ENCODE measurements around the gene FHIT. TPM values are rescaled to one million over a fixed set of nuclear protein-coding genes. Genes with fewer than 3 reads are reported as not detected.
"Not testable (repeated sequence)": the region's sequence is repeated elsewhere in the genome, so short reads cannot be mapped to it uniquely, and the experiment has no call there.

The FHIT gene
- polyA plus RNA-seq, 1 donor: 5.5 TPM

DNA sequence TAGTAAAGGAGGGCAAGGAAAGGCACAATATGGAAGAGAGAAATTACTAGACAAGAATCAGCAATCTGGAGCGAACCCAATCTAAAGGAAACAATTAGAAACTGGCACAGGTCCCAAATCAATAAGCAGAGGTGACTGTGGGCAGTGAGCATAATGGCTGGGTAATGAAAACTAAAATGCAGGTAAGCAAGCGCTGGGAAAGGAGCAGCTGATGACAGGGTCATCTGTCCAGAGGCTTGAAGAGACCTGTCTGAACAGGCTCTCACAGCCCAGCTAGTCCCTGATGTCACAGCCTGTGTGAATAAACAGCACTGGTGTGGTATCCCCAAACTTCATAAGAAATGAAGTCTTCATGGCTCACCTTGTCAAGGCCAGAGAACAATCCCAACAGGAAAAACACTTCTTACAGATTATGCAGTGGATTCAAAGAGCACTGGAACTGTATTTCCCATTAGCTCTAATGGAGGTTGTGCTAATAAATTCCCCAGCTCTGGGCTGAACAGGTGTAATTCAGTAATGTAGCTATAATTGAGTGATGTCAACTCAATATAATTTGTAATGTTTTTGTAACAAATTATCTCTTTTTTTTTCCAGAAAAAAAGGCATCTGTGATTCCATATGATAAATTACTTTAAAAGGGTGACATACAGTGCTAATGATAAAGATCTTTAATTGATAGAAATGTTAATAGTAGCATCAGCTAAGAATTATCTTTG is 197.3 kb downstream of the FHIT start:
- no peak for DNase-seq

DNA sequence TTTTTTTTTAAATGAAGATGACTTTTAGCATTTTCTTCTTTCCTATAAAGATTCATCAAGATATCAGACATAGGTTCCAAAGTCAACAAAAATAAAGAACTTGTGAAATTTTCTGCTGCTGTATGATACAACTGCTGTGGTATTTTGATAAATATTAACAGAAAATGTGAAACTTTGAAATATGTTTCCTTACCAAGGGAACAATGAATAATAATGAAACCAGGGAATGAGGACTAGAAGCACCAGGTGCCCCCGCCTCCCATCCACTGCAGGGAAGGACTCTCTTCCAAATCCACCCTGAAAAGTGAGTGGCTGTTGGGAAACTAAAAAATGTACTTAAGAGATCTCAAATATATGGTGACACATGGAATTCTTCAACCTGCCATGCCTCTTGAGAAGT is 198.4 kb downstream of the FHIT start:
- DNase-seq: no peak

DNA sequence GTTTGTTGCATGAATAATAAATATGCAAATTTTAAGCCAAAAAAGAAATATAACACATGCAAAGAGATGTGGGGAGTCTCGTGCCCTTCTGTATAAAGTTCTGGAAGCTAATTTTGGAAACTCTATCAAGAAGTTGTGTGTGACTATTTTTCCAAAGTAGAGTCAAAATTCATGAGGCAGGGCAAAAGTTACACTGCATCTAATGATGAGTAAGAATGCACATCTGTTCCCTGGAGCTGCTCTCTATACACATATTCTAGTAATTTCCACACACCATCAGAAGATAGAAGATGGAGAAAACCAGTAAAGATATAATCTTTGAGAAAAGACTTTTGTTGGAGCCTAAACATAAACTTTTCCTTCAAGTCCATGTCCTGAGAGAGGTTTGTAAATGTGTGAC is 199.6 kb downstream of the FHIT start:
- DNase-seq: no peak

GRCh38 chr3:61045169-61045568 is 206.1 kb downstream of the FHIT start:
- not testable (repeated sequence) for DNase-seq

- no peak for DNase-seq
Measured at GRCh38 chr3:61043156-61043555, 208.1 kb downstream of the FHIT start.

DNA sequence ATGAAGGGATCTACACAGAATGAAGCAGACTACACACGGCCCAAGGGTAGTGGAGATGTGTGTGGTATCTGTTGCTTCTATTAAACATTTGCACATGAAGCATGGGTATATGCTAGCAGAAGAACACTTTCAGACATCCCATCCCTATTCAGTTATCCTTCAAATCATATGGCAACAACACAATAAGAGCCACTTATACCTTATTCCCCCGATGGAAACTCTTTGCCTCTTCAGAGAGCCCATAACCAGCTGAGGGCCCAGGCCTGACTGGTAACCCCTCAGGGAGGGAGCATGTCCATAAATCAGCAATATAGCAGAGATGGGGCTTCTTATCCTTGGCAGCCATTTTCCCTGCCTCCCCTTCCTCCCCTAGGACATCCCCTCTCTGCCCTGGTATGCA is 210.6 kb downstream of the FHIT start:
- no peak for DNase-seq

DNA sequence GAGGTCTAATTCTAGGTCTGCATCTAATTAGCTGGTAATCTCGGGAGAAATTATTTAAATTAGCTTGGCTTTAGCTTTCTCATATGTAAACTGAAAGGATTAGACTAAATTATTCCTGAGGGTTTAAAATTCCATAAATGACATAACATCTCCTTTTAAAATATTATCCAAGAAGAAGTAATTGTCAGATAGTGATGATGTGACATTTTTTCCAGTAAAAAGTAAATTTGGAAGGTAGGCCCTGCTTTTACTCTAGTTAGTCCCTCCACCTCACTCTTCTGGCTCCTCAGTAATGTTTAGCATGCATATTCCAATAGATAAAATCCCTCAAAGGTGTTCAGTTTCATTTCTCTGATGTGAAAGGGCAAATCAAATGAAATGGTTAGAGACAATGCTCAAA is 215.7 kb downstream of the FHIT start:
- DNase-seq: no peak

- DNase-seq: no peak
Measured at GRCh38 chr3:61032991-61033390, 218.3 kb downstream of the FHIT start.

DNA sequence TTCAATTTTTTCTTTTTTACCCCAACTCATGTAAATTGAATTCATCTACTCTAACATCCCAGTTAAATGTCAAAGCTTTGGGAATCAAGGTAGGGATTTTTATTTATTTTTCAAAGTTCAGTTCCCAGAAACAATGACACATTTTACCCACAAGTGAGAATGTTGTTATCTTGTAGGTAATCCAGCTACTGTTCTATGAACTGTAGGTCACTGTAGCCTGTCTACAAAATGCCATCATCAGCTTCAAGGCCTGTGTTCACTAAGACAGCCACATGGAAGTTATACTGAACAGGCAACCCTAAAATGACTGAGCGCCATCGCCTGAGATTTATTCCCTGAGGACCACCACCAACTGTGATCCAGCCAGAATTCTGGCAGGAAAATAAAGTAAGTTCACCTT is 219.7 kb downstream of the FHIT start:
- no peak for DNase-seq

- no peak for DNase-seq
Measured at GRCh38 chr3:61030469-61031035, 220.7 kb downstream of the FHIT start.

DNA sequence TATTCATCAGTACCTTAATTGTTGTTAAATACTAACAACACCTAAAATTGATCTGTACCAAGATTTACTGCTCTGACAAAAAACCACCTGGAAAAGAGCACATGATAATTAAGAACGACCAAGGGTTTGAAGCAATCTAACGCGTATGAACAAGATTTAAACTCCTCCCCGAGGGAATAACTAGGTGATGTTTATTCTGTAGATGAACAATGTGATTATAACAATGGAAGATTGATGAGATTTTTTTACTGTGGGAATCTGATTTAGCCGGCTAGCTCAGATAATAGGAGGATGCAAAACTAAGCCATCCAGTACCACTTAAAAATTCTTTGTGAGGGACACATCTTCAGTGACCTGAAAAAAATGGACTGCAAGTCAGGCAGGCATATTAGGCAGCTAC is 222.1 kb downstream of the FHIT start:
- no peak for DNase-seq

GRCh38 chr3:61018807-61019206 is 232.4 kb downstream of the FHIT start:
- no peak for DNase-seq

- DNase-seq: not testable (repeated sequence)
Measured at GRCh38 chr3:61017028-61017427, 234.2 kb downstream of the FHIT start.

DNA sequence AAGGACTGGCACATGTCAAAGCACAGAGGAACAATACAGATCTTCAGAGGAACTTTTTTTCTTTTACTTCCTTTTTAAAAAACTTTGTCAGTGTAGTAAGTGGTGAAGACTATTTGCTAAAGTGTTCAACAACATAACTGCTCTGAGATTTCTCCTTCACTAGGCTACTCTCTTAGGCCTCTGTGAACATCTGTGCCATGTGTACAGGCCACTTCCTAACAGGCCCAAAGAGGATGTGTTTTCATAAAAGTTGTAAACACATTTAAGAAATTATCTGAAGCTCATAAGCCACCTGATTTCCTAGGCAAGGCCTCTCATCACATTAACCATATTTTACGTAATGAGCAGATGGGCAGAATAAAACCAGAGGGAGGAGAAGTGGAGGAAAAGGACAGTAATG is 235.4 kb downstream of the FHIT start:
- DNase-seq: no peak

- DNase-seq: no peak
Measured at GRCh38 chr3:61015408-61015807, 235.8 kb downstream of the FHIT start.

- DNase-seq: no peak
Measured at GRCh38 chr3:61008998-61009380, 242.3 kb downstream of the FHIT start.

DNA sequence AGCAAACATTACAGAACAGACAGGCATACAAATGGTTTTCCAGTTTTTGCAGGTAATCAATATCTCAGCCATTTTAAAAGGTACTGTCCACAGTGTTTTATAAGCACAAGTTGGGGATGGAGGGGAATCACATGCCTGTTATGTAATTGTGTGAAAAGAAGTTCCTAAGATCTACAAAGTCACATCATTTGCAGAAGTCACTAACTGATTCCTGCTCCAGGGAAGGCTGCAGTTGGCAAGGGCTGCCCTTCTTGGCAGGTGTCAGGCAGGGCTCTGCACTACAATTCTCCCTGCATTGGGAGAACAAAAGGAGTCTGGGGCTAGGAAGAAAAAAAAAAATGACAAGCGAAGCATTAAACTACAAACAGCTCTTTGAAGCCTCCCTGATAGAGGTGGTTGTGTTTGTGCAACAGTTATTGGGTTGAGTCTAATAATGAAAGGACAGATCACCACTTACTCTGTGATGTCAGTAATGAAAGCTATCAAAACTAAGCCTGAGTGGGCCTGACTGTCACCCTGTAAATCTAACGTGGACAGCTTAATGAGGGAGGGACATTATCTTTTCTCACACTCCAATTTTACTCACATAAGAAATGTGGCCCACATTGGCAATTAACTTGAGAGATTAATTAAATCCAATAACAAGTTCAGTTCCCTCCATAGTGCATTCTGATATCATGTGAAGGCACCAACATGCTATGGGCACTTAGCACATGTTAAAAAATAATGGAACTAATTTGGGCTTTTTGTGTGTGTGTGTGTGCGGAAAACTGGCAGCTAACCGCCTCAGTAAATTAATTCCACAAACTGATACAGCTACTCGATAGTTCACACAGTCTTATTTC is 242.9 kb downstream of the FHIT start:
- DNase-seq: no peak

GRCh38 chr3:61005591-61005990 is 245.7 kb downstream of the FHIT start:
- no peak for DNase-seq

GRCh38 chr3:60998858-60999257 is 252.4 kb downstream of the FHIT start:
- DNase-seq: no peak

- no peak for DNase-seq
Measured at GRCh38 chr3:60992395-60992794, 258.9 kb downstream of the FHIT start.

GRCh38 chr3:60990442-60990730 is 260.9 kb downstream of the FHIT start:
- no peak for DNase-seq

GRCh38 chr3:60989626-60990441 is 261.4 kb downstream of the FHIT start:
- DNase-seq: no peak

DNA sequence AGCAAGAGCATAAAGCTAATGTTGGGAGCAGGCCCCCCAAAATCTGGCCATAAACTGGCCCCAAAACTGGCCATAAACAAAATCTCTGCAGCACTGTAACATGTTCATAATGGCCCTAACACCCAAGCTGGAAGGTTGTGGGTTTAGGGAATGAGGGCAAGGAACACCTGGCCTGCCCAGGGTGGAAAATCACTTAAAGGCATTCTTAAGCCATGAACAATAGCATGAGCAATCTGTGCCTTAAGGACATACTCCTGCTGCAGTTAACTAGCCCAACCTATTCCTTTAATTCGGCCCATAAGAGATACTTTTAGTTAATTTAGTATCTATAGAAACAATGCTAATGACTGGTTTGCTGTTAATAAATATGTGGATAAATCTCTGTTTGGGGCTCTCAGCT is 264.1 kb downstream of the FHIT start:
- not testable (repeated sequence) for DNase-seq
